Measurements from ENCODE around the gene ENPP4. TPM values are rescaled to one million over a fixed set of nuclear protein-coding genes. Genes with fewer than 3 reads are reported as not detected.

The ENPP4 gene
- total RNA-seq, 1 donor: 2.2 TPM

DNA sequence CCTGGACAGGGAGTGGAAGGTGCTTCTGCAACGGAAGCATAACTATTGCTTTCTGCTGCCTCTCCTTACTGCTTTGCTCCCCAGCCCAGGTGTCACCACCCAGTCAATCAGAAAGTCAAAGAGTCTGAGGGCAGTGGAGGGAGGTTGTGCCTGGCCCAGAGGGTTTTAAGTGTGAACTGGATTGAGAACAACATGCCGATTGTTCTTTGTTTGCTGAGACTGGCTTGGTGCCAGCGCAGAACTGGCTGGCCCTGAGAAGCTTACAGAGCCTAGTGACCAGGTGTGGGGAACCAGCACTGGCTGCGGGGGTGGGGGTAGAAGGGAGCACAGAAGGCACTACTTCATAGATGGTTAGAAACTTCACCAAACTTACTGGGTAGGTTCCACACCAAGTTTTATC lies 31.1 kb upstream of the ENPP4 start:
- no peak for DNase-seq (ENCODE audit: low read depth)
- TF ChIP-seq, protein P1, sequence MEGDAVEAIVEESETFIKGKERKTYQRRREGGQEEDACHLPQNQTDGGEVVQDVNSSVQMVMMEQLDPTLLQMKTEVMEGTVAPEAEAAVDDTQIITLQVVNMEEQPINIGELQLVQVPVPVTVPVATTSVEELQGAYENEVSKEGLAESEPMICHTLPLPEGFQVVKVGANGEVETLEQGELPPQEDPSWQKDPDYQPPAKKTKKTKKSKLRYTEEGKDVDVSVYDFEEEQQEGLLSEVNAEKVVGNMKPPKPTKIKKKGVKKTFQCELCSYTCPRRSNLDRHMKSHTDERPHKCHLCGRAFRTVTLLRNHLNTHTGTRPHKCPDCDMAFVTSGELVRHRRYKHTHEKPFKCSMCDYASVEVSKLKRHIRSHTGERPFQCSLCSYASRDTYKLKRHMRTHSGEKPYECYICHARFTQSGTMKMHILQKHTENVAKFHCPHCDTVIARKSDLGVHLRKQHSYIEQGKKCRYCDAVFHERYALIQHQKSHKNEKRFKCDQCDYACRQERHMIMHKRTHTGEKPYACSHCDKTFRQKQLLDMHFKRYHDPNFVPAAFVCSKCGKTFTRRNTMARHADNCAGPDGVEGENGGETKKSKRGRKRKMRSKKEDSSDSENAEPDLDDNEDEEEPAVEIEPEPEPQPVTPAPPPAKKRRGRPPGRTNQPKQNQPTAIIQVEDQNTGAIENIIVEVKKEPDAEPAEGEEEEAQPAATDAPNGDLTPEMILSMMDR (IDR thresholded peaks at IDR 0.05; ENCODE audit: insufficient read depth, low read depth, low read length): no peak
- H3K4me3 ChIP-seq (ENCODE audit: low read depth, low read length): no peak overlapping the region

DNA sequence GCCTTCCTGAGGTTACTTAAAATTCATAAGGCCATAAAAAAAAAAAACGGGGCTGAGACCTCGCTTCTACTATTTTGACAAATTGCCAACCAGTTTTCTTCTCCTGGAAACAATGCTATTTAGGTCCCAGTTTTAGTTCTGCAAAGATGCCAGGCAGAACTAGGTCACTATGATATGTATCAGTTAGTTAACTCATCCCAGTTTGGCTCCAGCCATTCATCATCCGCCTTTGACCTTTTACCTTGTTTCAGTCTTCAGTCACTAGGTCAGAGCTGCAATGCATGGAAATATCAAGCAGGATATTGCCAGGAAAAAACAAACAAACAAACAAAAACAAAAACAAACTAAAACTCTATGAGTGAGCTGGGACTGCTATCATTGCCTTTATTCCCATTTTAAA lies 29.8 kb upstream of the ENPP4 start:
- no peak for DNase-seq (ENCODE audit: low read depth)
- TF ChIP-seq, protein P1 (IDR thresholded peaks at IDR 0.05; ENCODE audit: insufficient read depth, low read depth, low read length): no peak
- H3K4me3 ChIP-seq (ENCODE audit: low read depth, low read length): no peak overlapping the region

DNA sequence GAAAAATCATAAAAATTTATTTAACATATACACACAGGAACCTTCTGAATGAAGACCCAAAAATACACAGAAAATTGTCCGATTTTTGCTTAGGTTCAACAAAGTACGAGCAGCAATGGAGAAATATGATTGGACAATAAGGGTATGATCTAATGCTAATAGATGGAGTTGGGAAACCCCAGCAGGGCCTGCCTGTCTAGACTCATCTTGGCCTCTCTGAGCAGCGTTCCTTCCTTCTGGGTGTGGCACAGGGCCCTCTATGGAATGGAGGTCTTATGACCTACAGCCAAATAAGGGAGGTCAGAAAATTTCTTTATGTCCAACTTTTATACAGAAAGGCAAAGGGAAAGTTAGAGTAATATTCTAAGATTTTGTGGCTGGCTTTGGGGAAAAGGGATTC lies 27.7 kb upstream of the ENPP4 start:
- DNase-seq (ENCODE audit: low read depth): no peak
- TF ChIP-seq, protein P1 (IDR thresholded peaks at IDR 0.05; ENCODE audit: insufficient read depth, low read depth, low read length): no peak
- no peak overlapping the region for H3K4me3 ChIP-seq (ENCODE audit: low read depth, low read length)

DNA sequence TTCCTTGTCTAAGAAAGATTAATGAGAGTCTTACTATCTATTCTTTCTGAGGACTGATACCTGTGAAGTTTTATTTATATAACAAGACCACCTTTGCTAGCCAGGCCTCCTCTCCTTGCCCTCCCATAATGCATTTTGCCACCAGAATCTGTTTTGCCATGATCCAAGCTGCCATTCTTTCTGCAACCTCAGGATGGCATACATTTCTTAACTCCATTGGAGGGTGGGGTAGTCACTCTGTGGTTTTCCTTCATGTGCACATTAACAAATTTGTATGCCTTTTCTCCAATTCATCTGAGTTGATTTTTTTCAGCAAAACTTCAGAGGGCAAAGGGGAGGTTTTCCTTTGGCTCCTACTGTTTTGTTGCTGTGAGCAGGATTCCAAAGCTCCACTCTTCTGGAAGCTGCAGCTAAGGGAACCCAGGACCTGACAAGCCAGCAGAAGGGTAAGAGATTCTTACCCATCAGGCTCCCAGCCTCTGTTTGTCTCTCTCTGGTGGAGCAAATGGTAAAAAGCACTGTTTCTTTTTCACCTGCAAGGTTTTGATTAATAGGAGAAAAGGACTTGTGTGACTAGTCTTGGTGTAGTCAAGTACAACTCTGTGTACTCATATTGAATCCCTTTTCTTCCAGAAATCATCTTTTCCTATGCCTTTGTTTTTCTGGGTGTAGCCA lies 26.2 kb upstream of the ENPP4 start:
- no peak overlapping the region for H3K4me3 ChIP-seq (ENCODE audit: low read depth, low read length)
- TF ChIP-seq, protein P1 (IDR thresholded peaks at IDR 0.05; ENCODE audit: insufficient read depth, low read depth, low read length): no peak
- DNase-seq (ENCODE audit: low read depth): no peak

DNA sequence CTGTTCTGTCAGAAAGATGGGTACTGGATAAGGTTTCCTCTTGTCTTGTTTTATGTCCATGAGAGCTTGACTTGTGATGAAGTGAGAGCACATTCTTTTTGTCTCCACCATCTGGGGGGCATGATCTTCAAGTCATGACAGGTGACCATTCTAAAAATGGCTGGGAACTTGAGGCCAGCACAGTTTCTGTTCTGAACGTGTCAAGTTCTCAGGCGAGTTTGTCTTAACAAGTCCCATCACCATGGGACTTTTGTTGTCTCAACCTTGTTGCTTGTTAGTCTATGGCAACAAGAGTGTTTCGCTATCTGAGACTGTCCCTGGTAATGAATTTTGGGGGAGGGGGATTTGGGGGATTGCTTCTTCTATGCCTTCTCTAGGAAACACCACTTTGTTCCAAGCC lies 25.6 kb upstream of the ENPP4 start:
- no peak for DNase-seq (ENCODE audit: low read depth)
- TF ChIP-seq, protein P1 (IDR thresholded peaks at IDR 0.05; ENCODE audit: insufficient read depth, low read depth, low read length): no peak
- H3K4me3 ChIP-seq (ENCODE audit: low read depth, low read length): no peak overlapping the region

DNA sequence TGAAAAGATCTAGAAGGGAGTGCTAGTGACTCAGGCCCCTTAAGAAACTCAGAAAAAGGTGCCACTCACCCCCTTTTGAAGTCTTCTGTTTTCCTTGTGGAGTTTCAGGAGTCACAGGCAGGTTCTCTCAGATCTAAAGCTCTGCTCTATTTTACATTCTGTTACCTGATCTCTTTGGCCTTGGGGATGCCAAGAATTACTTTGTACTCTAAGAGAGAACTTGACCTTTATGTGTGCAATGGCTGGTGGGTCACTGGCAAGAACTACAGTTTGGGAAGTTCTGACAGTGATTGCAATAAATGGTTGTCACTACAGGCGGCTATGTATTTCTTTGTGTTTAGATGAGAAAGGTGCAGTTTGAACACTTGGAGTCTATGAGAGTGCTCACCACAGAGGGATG lies 24.2 kb upstream of the ENPP4 start:
- H3K4me3 ChIP-seq (ENCODE audit: low read depth, low read length): no peak overlapping the region
- TF ChIP-seq, protein P1 (IDR thresholded peaks at IDR 0.05; ENCODE audit: insufficient read depth, low read depth, low read length): no peak
- no peak for DNase-seq (ENCODE audit: low read depth)

DNA sequence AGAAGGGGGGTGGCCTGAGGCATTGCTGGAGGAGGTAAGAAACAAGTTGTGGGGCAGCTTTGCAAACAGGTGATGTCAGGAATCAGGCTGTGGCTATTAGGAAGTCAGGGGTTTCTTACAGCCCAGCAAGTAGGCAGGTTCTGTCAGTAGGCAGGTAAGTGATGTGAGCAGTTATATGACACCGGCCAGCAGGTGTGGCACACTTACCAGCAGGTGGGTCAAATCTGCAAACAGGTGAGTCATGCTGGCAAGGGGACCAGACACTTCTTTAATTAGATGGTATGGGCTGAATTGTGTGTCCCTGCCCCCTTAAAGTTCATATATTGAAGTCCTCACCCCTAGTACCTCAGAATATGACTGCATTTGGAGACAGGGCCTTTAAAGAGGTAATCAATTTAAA lies 16.4 kb upstream of the ENPP4 start:
- TF ChIP-seq, protein P1 (IDR thresholded peaks at IDR 0.05; ENCODE audit: insufficient read depth, low read depth, low read length): no peak
- DNase-seq (ENCODE audit: low read depth): no peak
- no peak overlapping the region for H3K4me3 ChIP-seq (ENCODE audit: low read depth, low read length)

All from fibroblast of villous mesenchyme (primary cell).